Suprapubic skin (tissue), 3 donors: ENCODE results near the gene TCF7L2.

ENCODE experiments used
- POLR2A ChIP-seq, 2 donors: fragments of 450-650 bp; IDR thresholded peaks; one replicate each; pipeline ENCODE4 v1.6.1; 2017; ENCODE audit warnings: antibody characterized with exemption in 2 of 2, mild to moderate bottlenecking in 2 of 2, moderate library complexity in 2 of 2
- TF ChIP-seq, protein P1 (sequence below), 2 donors: fragments of 200-600 bp in 1 of 2; fragments of 450-650 bp in 1 of 2; sonication (generic) in 1 of 2; IDR thresholded peaks; one replicate each; pipeline ENCODE4 v1.5.1; 2016 to 2019; ENCODE audit warnings: antibody characterized with exemption in 2 of 2, mild to moderate bottlenecking in 1 of 2, moderate library complexity in 1 of 2

- no peak for TF ChIP-seq POLR2A (IDR thresholded peaks at IDR 0.05)
- TF ChIP-seq, protein P1, sequence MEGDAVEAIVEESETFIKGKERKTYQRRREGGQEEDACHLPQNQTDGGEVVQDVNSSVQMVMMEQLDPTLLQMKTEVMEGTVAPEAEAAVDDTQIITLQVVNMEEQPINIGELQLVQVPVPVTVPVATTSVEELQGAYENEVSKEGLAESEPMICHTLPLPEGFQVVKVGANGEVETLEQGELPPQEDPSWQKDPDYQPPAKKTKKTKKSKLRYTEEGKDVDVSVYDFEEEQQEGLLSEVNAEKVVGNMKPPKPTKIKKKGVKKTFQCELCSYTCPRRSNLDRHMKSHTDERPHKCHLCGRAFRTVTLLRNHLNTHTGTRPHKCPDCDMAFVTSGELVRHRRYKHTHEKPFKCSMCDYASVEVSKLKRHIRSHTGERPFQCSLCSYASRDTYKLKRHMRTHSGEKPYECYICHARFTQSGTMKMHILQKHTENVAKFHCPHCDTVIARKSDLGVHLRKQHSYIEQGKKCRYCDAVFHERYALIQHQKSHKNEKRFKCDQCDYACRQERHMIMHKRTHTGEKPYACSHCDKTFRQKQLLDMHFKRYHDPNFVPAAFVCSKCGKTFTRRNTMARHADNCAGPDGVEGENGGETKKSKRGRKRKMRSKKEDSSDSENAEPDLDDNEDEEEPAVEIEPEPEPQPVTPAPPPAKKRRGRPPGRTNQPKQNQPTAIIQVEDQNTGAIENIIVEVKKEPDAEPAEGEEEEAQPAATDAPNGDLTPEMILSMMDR (IDR thresholded peaks at IDR 0.05): no peak
Measured at GRCh38 chr10:112912410-112912928, 37.6 kb upstream of the TCF7L2 start.
